Ovary (tissue), 3 donors: ENCODE results near the gene IGFLR1.

ENCODE experiments used
- EP300 ChIP-seq: sonication (generic); formaldehyde crosslinking; IDR thresholded peaks from one replicate; pipeline ENCODE4 v1.6.1; 2017; ENCODE audit warnings: antibody characterized with exemption
- POLR2A ChIP-seq: fragments of 450-650 bp; IDR thresholded peaks from one replicate; pipeline ENCODE4 v1.6.1; 2017; ENCODE audit warnings: antibody characterized with exemption, mild to moderate bottlenecking, moderate library complexity
- TF ChIP-seq, protein P1 (sequence below), 3 donors: fragments of 450-650 bp in 2 of 3; fragments of 200-600 bp in 1 of 3; IDR thresholded peaks; one replicate each; pipeline versions ENCODE4 v1.5.1 to v1.8.0; 2016 to 2022; ENCODE audit warnings: antibody characterized with exemption in 3 of 3, mild to moderate bottlenecking in 1 of 3
- donor health status: DM: no; HTN: no; CAD: no.

DNA sequence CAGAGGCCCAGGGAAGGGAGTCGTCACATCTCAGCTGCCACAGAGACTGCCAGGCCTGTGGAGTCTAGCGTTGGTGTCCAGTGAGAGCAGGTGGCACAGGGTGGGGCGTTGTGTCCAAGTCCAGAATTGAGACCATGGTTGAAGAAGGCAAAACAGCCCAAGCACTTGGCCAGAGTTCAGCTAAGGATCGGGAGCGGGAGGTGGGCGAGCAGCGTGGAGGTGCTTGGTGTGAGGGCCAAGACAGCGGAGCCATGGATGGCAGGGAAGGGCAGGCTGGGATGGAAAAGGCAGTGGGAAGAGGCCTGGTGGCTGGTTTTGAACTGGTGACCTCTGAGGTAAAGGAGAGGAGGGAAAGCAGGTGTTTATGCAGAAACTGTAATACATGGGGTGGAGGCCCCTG lies 8.0 kb downstream of the IGFLR1 start:
- TF ChIP-seq, protein P1, sequence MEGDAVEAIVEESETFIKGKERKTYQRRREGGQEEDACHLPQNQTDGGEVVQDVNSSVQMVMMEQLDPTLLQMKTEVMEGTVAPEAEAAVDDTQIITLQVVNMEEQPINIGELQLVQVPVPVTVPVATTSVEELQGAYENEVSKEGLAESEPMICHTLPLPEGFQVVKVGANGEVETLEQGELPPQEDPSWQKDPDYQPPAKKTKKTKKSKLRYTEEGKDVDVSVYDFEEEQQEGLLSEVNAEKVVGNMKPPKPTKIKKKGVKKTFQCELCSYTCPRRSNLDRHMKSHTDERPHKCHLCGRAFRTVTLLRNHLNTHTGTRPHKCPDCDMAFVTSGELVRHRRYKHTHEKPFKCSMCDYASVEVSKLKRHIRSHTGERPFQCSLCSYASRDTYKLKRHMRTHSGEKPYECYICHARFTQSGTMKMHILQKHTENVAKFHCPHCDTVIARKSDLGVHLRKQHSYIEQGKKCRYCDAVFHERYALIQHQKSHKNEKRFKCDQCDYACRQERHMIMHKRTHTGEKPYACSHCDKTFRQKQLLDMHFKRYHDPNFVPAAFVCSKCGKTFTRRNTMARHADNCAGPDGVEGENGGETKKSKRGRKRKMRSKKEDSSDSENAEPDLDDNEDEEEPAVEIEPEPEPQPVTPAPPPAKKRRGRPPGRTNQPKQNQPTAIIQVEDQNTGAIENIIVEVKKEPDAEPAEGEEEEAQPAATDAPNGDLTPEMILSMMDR (IDR thresholded peaks at IDR 0.05): no peak
- TF ChIP-seq POLR2A (no peak), EP300 (no peak)
